K562 (cell line): Measurements from ENCODE around the gene RNF103. TPM values are rescaled to one million over a fixed set of nuclear protein-coding genes. Genes with fewer than 3 reads are reported as not detected.

ENCODE experiments used
- BCLAF1 ChIP-seq, 2 experiments: fragments of 450-650 bp in 1 of 2; IDR thresholded peaks; 2 replicates each; pipeline ENCODE4 v1.6.1; 2011 to 2017; ENCODE audit warnings: low read depth in 2 of 2, antibody characterized with exemption in 1 of 2, borderline replicate concordance in 1 of 2, low read length in 1 of 2, mild to moderate bottlenecking in 1 of 2, mixed read lengths in 1 of 2; ENCODE audit not compliant: control insufficient read depth in 1 of 2
- CEBPG ChIP-seq, 3 experiments: fragments of 200-800 bp in 1 of 3; sonication (Bioruptor generic) in 1 of 3; sonication (generic) in 1 of 3; formaldehyde crosslinking in 1 of 3; IDR thresholded peaks in 2 of 3; conservative IDR thresholded peaks in 1 of 3; 2 replicates each; pipeline versions ENCODE4 v1.6.1 to v1.8.0; 2016 to 2022; ENCODE audit warnings: missing compliant biosample characterization in 2 of 3, missing genetic modification characterization in 2 of 3, mild to moderate bottlenecking in 1 of 3, missing genetic modification reagents in 1 of 3
- CTCFL ChIP-seq: IDR thresholded peaks from 2 replicates; pipeline ENCODE4 v1.6.1; 2011; ENCODE audit warnings: borderline replicate concordance, low read depth, mild to moderate bottlenecking, moderate library complexity, low read length; ENCODE audit not compliant: insufficient read depth, poor library complexity, severe bottlenecking
- ESRRB ChIP-seq: fragments of 250-450 bp; sonication (Bioruptor Pico); IDR thresholded peaks from 2 replicates; pipeline ENCODE4 v1.5.0; 2020; ENCODE audit warnings: mild to moderate bottlenecking, moderate library complexity, borderline replicate concordance
- GATA2 ChIP-seq: sonication (generic); formaldehyde crosslinking; IDR thresholded peaks from 2 replicates; pipeline ENCODE4 v1.4.0; 2020; ENCODE audit warnings: mild to moderate bottlenecking, missing genetic modification reagents
- KDM4B ChIP-seq, 2 experiments: fragments of 450-650 bp in 1 of 2; sonication (generic) in 1 of 2; IDR thresholded peaks; 2 replicates each; pipeline ENCODE4 v1.6.1; 2016 to 2017; ENCODE audit warnings: borderline replicate concordance in 2 of 2, antibody characterized with exemption in 1 of 2, low read depth in 1 of 2, mild to moderate bottlenecking in 1 of 2
- MEF2D ChIP-seq: conservative IDR thresholded peaks from 2 replicates; pipeline ENCODE4 v1.6.1; 2016; ENCODE audit warnings: low read depth, missing genetic modification characterization, missing compliant biosample characterization
- POLR3A ChIP-seq: IDR thresholded peaks from 2 replicates; pipeline ENCODE4 v1.6.1; 2011; ENCODE audit warnings: borderline replicate concordance, mild to moderate bottlenecking, moderate library complexity; ENCODE audit not compliant: insufficient read length, insufficient read depth; ENCODE audit errors: extremely low read depth
- RB1 ChIP-seq: fragments of 450-650 bp; IDR thresholded peaks from 2 replicates; pipeline ENCODE4 v1.6.1; 2017; ENCODE audit warnings: low read depth, mild to moderate bottlenecking
- RBM22 ChIP-seq: fragments of 200-400 bp; formaldehyde crosslinking; IDR thresholded peaks from 2 replicates; pipeline ENCODE4 v1.6.1; 2018; ENCODE audit warnings: low read length, low read depth; ENCODE audit not compliant: poor library complexity, severe bottlenecking
- RFX7 ChIP-seq: fragments of 250-450 bp; sonication (Bioruptor Pico); IDR thresholded peaks from 2 replicates; pipeline ENCODE4 v1.5.1; 2021; ENCODE audit warnings: mild to moderate bottlenecking
- SMC3 ChIP-seq: conservative IDR thresholded peaks from 2 replicates; pipeline ENCODE4 v1.6.1; 2011; ENCODE audit warnings: low read depth, low read length, improper control_type of control experiment; ENCODE audit not compliant: insufficient read depth
- ZBTB11 ChIP-seq, 3 experiments: fragments of 200-800 bp in 1 of 3; fragments of 250-450 bp in 1 of 3; fragments of 450-650 bp in 1 of 3; sonication (Bioruptor Pico) in 1 of 3; sonication (Bioruptor generic) in 1 of 3; formaldehyde crosslinking in 1 of 3; IDR thresholded peaks; 2 replicates each; pipeline versions ENCODE4 v1.6.1 to v1.8.0; 2016 to 2022; ENCODE audit warnings: mild to moderate bottlenecking in 2 of 3, missing genetic modification characterization in 2 of 3, missing compliant biosample characterization in 1 of 3, moderate library complexity in 1 of 3
- ZNF212 ChIP-seq: fragments of 450-650 bp; formaldehyde crosslinking; IDR thresholded peaks from 2 replicates; pipeline ENCODE4 v1.4.0; 2020; ENCODE audit warnings: mild to moderate bottlenecking
- ZNF311 ChIP-seq: fragments of 250-450 bp; sonication (Bioruptor Pico); IDR thresholded peaks from 2 replicates; pipeline ENCODE4 v1.4.0; 2020; ENCODE audit warnings: mild to moderate bottlenecking, moderate library complexity
- polyA plus RNA-seq, 8 experiments: library from polyadenylated mRNA; depleted of rRNA in 4 of 8; stranded (reverse) in 5 of 8; unstranded in 3 of 8; fragments of >200 nt; fragmentation: Nextera tagmentation in 2 of 8; fragmentation: Illumina TruSeq in 1 of 8; extraction: Ambion mirVana in 2 of 8; extraction: Trizol in 1 of 8; gene quantifications; 2 replicates each; pipeline versions ENCODE4 v1.2.1 to v1.2.3, GENCODE V29; 2011 to 2014; ENCODE audit warnings: inconsistent platforms in 1 of 8, missing spikeins in 1 of 8
- total RNA-seq, 7 experiments: library from RNA; depleted of rRNA in 6 of 7; stranded (reverse); fragments of >200 nt in 6 of 7; fragmentation: Illumina TruSeq in 2 of 7; extraction: Trizol in 2 of 7; gene quantifications; 2 replicates each; pipeline versions ENCODE4 v1.2.1 to v1.2.3, GENCODE V29; 2011 to 2021; ENCODE audit warnings: low replicate concordance in 1 of 7
- TF ChIP-seq, protein P1 (sequence below): IDR thresholded peaks from 3 replicates; pipeline ENCODE4 v1.6.1; 2011; ENCODE audit warnings: borderline replicate concordance, mild to moderate bottlenecking; ENCODE audit not compliant: insufficient read length, insufficient read depth

RNF103 gene
- total and polyA plus RNA-seq, 9 of the 15 experiments (the other 6 are each of a cell fraction or from before 2014, with no cell fraction given) = 1.2 to 6.8 (median 4.6) TPM

DNA sequence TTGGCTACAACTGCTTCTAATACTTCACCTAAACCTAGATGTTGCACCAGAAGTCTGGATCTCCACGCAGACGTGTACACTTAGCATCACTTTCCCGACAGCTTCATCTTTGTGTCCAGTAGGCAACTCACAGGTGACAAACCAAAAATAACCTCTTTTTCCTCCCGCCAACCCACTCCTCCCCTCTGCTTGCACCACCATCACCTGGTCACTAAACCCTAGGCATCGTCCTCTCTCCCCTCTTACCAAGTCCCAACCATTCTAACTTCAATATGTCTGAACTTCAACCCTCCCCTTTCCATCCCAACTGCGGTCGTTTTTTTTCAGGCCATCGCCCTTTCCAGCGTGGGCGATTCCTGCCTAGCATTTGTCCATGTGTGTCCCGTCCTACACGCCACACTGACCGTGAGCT is 60.0 kb downstream of the RNF103 start (continued):
- no peak; the same call in 1 of the 2 replicates for TF ChIP-seq MEF2D (tag)
- no peak for TF ChIP-seq GATA2 (CRISPR knock-in tag)
- TF ChIP-seq CTCFL = no peak
- no peak for TF ChIP-seq ZBTB11 (CRISPR knock-in tag; IDR thresholded peaks at IDR 0.05)
- TF ChIP-seq ZNF311 (CRISPR knock-in tag) = no peak
- no peak for TF ChIP-seq SMC3
- no peak for TF ChIP-seq BCLAF1 (IDR thresholded peaks at IDR 0.05; ENCODE audit: borderline replicate concordance in 1 of 2, control insufficient read depth in 1 of 2, low read depth in 2 of 2, low read length in 1 of 2)
- TF ChIP-seq ZNF212 (CRISPR knock-in tag) = no peak
- no peak for TF ChIP-seq CEBPG (CRISPR knock-in tag; IDR thresholded peaks at IDR 0.05)
- 0 out of 4 replicates have a peak, but pooled peaks of 1 of the 2 experiments have one; percentile 28 for TF ChIP-seq CEBPG (tag; conservative IDR thresholded peaks at IDR 0.05 in 1 of 2, IDR thresholded peaks at IDR 0.05 in 1 of 2)
- TF ChIP-seq KDM4B (IDR thresholded peaks at IDR 0.05; ENCODE audit: borderline replicate concordance in 2 of 2, low read depth in 1 of 2) = no peak
- TF ChIP-seq ESRRB = no peak
- TF ChIP-seq, protein P1, sequence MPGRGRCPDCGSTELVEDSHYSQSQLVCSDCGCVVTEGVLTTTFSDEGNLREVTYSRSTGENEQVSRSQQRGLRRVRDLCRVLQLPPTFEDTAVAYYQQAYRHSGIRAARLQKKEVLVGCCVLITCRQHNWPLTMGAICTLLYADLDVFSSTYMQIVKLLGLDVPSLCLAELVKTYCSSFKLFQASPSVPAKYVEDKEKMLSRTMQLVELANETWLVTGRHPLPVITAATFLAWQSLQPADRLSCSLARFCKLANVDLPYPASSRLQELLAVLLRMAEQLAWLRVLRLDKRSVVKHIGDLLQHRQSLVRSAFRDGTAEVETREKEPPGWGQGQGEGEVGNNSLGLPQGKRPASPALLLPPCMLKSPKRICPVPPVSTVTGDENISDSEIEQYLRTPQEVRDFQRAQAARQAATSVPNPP = no peak
- TF ChIP-seq POLR3A = no peak
- no peak for TF ChIP-seq RB1
- TF ChIP-seq RFX7 = 0 out of 2 replicates have a peak, but pooled peaks have one; percentile 7
- TF ChIP-seq RBM22 = no peak
